Gastrocnemius medialis (tissue), 4 donors: ENCODE results near the gene USP28.

ENCODE experiments used
- POLR2A ChIP-seq, 2 donors: fragments of 450-650 bp; IDR thresholded peaks; one replicate each; pipeline ENCODE4 v1.6.1; 2017; ENCODE audit warnings: antibody characterized with exemption in 2 of 2, mild to moderate bottlenecking in 2 of 2, moderate library complexity in 2 of 2
- TF ChIP-seq, protein P1 (sequence below), 5 experiments: fragments of 450-650 bp in 3 of 5; fragments of 200-600 bp in 2 of 5; sonication (generic) in 2 of 5; IDR thresholded peaks in 4 of 5; conservative IDR thresholded peaks in 1 of 5; 1 replicate in 4 of 5; 2 replicates in 1 of 5; pipeline ENCODE4 v1.5.1; 2016 to 2019; ENCODE audit warnings: antibody characterized with exemption in 5 of 5, mild to moderate bottlenecking in 3 of 5, moderate library complexity in 3 of 5

- TF ChIP-seq, protein P1, sequence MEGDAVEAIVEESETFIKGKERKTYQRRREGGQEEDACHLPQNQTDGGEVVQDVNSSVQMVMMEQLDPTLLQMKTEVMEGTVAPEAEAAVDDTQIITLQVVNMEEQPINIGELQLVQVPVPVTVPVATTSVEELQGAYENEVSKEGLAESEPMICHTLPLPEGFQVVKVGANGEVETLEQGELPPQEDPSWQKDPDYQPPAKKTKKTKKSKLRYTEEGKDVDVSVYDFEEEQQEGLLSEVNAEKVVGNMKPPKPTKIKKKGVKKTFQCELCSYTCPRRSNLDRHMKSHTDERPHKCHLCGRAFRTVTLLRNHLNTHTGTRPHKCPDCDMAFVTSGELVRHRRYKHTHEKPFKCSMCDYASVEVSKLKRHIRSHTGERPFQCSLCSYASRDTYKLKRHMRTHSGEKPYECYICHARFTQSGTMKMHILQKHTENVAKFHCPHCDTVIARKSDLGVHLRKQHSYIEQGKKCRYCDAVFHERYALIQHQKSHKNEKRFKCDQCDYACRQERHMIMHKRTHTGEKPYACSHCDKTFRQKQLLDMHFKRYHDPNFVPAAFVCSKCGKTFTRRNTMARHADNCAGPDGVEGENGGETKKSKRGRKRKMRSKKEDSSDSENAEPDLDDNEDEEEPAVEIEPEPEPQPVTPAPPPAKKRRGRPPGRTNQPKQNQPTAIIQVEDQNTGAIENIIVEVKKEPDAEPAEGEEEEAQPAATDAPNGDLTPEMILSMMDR (IDR thresholded peaks at IDR 0.05 in 4 of 5, conservative IDR thresholded peaks at IDR 0.05 in 1 of 5): no peak
- TF ChIP-seq POLR2A (IDR thresholded peaks at IDR 0.05): no peak
These were observed 18.2 kb downstream of the USP28 start for GRCh38 chr11:113856966-113857759.
